Activated CD4-positive, alpha-beta memory T cell treated with anti-CD3 and anti-CD28 coated beads, Interleukin-2, amount 10 ng/mL, durations not matched to agents 7 days and 5 days (primary cell): ENCODE measurements around the gene ZNF827. TPM values are rescaled to one million over a fixed set of nuclear protein-coding genes. Genes with fewer than 3 reads are reported as not detected.

Experiments
- CTCF ChIA-PET: fragments of 350-600 bp; sonication (Branson Sonifier 250); formaldehyde crosslinking; loops from one replicate; lab custom pipeline; 2021; ENCODE audit warnings: antibody characterized with exemption, inconsistent platforms; lab: Charles Lee
- POLR2A ChIA-PET: fragments of 350-600 bp; sonication (Branson Sonifier 250); formaldehyde crosslinking; loops from one replicate; lab custom pipeline; 2021; ENCODE audit warnings: antibody characterized with exemption; lab: Charles Lee
- DNase-seq: peaks from one replicate; pipeline ENCODE4 v3.0.0-alpha.2; 2020
- H3K27ac Mint-ChIP-seq: one replicate; pipeline ENCODE4 v1.8.0; 2021; ENCODE audit warnings: mild to moderate bottlenecking, mixed read lengths
- H3K27me3 Mint-ChIP-seq: one replicate; pipeline ENCODE4 v1.8.0; 2021; ENCODE audit warnings: mixed read lengths
- H3K36me3 Mint-ChIP-seq: one replicate; pipeline ENCODE4 v1.8.0; 2021; ENCODE audit warnings: low read depth, mixed read lengths
- H3K4me1 Mint-ChIP-seq: one replicate; pipeline ENCODE4 v1.8.0; 2021; ENCODE audit warnings: mixed read lengths
- H3K4me3 Mint-ChIP-seq: one replicate; pipeline ENCODE4 v1.8.0; 2021; ENCODE audit warnings: mild to moderate bottlenecking, mixed read lengths
- H3K9me3 Mint-ChIP-seq: one replicate; pipeline ENCODE4 v1.8.0; 2021; ENCODE audit warnings: mixed read lengths
- total RNA-seq, 2 experiments: library from RNA; stranded (reverse); gene quantifications; one replicate each; pipeline ENCODE4 v1.2.3, GENCODE V29; 2021

Gene ZNF827
- total RNA-seq, 2 experiments from 2014 or later: 7.9 to 10.3 TPM

- no peaks in the 10 kb centered on the region for H3K27me3 Mint-ChIP-seq
- no peak overlapping the region for H3K27ac Mint-ChIP-seq
- ChIA-PET POLR2A (no interaction called here), CTCF (no interaction called here)
- peaks cover 5% of the 10 kb centered on the region for H3K4me1 Mint-ChIP-seq
- peaks cover 21% of the 10 kb centered on the region for H3K36me3 Mint-ChIP-seq
- peaks cover 15% of the 10 kb centered on the region for H3K9me3 Mint-ChIP-seq
- no peak for DNase-seq
- no peak overlapping the region for H3K4me3 Mint-ChIP-seq
Measured at GRCh38 chr4:145929415-145930178, 9.0 kb downstream of the ZNF827 start.

GRCh38 chr4:145928748-145929147 lies 9.9 kb downstream of the ZNF827 start:
- POLR2A ChIA-PET: no interaction called here
- CTCF ChIA-PET: interaction anchor here (1.4 kb wide), 1 partner anchor 11 kb away, joined by 4 read pairs; no protein-coding TSS in a partner anchor
- H3K27me3 Mint-ChIP-seq: no peaks in the 10 kb centered on the region
- H3K4me3 Mint-ChIP-seq: no peak overlapping the region
- H3K4me1 Mint-ChIP-seq: peaks cover 1% of the 10 kb centered on the region
- no peak for DNase-seq
- H3K36me3 Mint-ChIP-seq: peaks cover 21% of the 10 kb centered on the region
- H3K27ac Mint-ChIP-seq: no peak overlapping the region
- H3K9me3 Mint-ChIP-seq: peaks cover 15% of the 10 kb centered on the region

- Mint-ChIP-seq H3K36me3 (peaks cover 20% of the 10 kb centered on the region), H3K27ac (no peak overlapping the region), H3K27me3 (no peaks in the 10 kb centered on the region), H3K4me3 (no peak overlapping the region), H3K4me1 (no peaks in the 10 kb centered on the region), H3K9me3 (peaks cover 15% of the 10 kb centered on the region)
- CTCF ChIA-PET: interaction anchor here (1.4 kb wide), 1 partner anchor 12 kb away, joined by 4 read pairs; no protein-coding TSS in a partner anchor
- DNase-seq: no peak
- POLR2A ChIA-PET: no interaction called here
Measured at GRCh38 chr4:145927030-145927429, 11.6 kb downstream of the ZNF827 start.

GRCh38 chr4:145921231-145921630 lies 17.4 kb downstream of the ZNF827 start:
- Mint-ChIP-seq H3K4me3 (no peak overlapping the region), H3K4me1 (no peaks in the 10 kb centered on the region), H3K9me3 (peaks cover 12% of the 10 kb centered on the region), H3K36me3 (peaks cover 23% of the 10 kb centered on the region), H3K27ac (no peak overlapping the region), H3K27me3 (no peaks in the 10 kb centered on the region)
- ChIA-PET POLR2A (no interaction called here), CTCF (no interaction called here)
- no peak for DNase-seq

GRCh38 chr4:145920205-145920604 lies 18.4 kb downstream of the ZNF827 start:
- Mint-ChIP-seq H3K27me3 (no peaks in the 10 kb centered on the region), H3K4me3 (no peak overlapping the region), H3K27ac (no peak overlapping the region), H3K9me3 (peaks cover 6% of the 10 kb centered on the region), H3K36me3 (peaks cover 12% of the 10 kb centered on the region), H3K4me1 (no peaks in the 10 kb centered on the region)
- DNase-seq: no peak
- ChIA-PET CTCF (interaction anchor here (1.5 kb wide), 1 partner anchor 8 kb away, joined by 3 read pairs; no protein-coding TSS in a partner anchor), POLR2A (no interaction called here)

GRCh38 chr4:145912376-145912775 lies 26.2 kb downstream of the ZNF827 start:
- H3K4me1 Mint-ChIP-seq: no peaks in the 10 kb centered on the region
- CTCF ChIA-PET: interaction anchor here (1.0 kb wide), 1 partner anchor 8 kb away, joined by 3 read pairs; no protein-coding TSS in a partner anchor
- DNase-seq: no peak
- no peaks in the 10 kb centered on the region for H3K27me3 Mint-ChIP-seq
- H3K9me3 Mint-ChIP-seq: peaks cover 2% of the 10 kb centered on the region
- H3K4me3 Mint-ChIP-seq: no peak overlapping the region
- POLR2A ChIA-PET: no interaction called here
- no peaks in the 10 kb centered on the region for H3K36me3 Mint-ChIP-seq
- H3K27ac Mint-ChIP-seq: no peak overlapping the region

- ChIA-PET CTCF (no interaction called here), POLR2A (no interaction called here)
- Mint-ChIP-seq H3K9me3 (no peaks in the 10 kb centered on the region), H3K27ac (no peak overlapping the region), H3K36me3 (peaks cover under 1% of the 10 kb centered on the region), H3K4me1 (no peaks in the 10 kb centered on the region), H3K4me3 (no peak overlapping the region), H3K27me3 (no peaks in the 10 kb centered on the region)
- no peak for DNase-seq
Measured at GRCh38 chr4:145909773-145910172, 28.9 kb downstream of the ZNF827 start.

GRCh38 chr4:145909281-145909715 lies 29.3 kb downstream of the ZNF827 start:
- no peak for DNase-seq
- no peak overlapping the region for H3K4me3 Mint-ChIP-seq
- peaks cover 4% of the 10 kb centered on the region for H3K36me3 Mint-ChIP-seq
- H3K27me3 Mint-ChIP-seq: no peaks in the 10 kb centered on the region
- H3K9me3 Mint-ChIP-seq: no peaks in the 10 kb centered on the region
- ChIA-PET POLR2A (no interaction called here), CTCF (no interaction called here)
- no peak overlapping the region for H3K27ac Mint-ChIP-seq
- H3K4me1 Mint-ChIP-seq: no peaks in the 10 kb centered on the region

- H3K4me1 Mint-ChIP-seq: no peaks in the 10 kb centered on the region
- peaks cover 4% of the 10 kb centered on the region for H3K36me3 Mint-ChIP-seq
- no peaks in the 10 kb centered on the region for H3K27me3 Mint-ChIP-seq
- H3K9me3 Mint-ChIP-seq: no peaks in the 10 kb centered on the region
- no peak overlapping the region for H3K27ac Mint-ChIP-seq
- DNase-seq: no peak
- POLR2A ChIA-PET: no interaction called here
- H3K4me3 Mint-ChIP-seq: no peak overlapping the region
- CTCF ChIA-PET: no interaction called here
Measured at GRCh38 chr4:145907812-145908211, 30.8 kb downstream of the ZNF827 start.

- no peak overlapping the region for H3K27ac Mint-ChIP-seq
- POLR2A ChIA-PET: no interaction called here
- H3K9me3 Mint-ChIP-seq: no peaks in the 10 kb centered on the region
- CTCF ChIA-PET: interaction anchor here (0.9 kb wide), 1 partner anchor 31 kb away, joined by 3 read pairs; the partner anchor contains the start of gene ZNF827
- H3K27me3 Mint-ChIP-seq: no peaks in the 10 kb centered on the region
- no peak overlapping the region for H3K4me3 Mint-ChIP-seq
- no peaks in the 10 kb centered on the region for H3K4me1 Mint-ChIP-seq
- DNase-seq: no peak
- H3K36me3 Mint-ChIP-seq: peaks cover 4% of the 10 kb centered on the region
Measured at GRCh38 chr4:145907390-145907789, 31.2 kb downstream of the ZNF827 start.

GRCh38 chr4:145904413-145905177 lies 34.0 kb downstream of the ZNF827 start:
- H3K4me1 Mint-ChIP-seq: no peaks in the 10 kb centered on the region
- no peaks in the 10 kb centered on the region for H3K27me3 Mint-ChIP-seq
- POLR2A ChIA-PET: no interaction called here
- no peak overlapping the region for H3K4me3 Mint-ChIP-seq
- peaks cover 15% of the 10 kb centered on the region for H3K36me3 Mint-ChIP-seq
- no peaks in the 10 kb centered on the region for H3K9me3 Mint-ChIP-seq
- CTCF ChIA-PET: no interaction called here
- no peak overlapping the region for H3K27ac Mint-ChIP-seq
- DNase-seq: no peak

GRCh38 chr4:145902522-145902921 lies 36.1 kb downstream of the ZNF827 start:
- H3K27ac Mint-ChIP-seq: no peak overlapping the region
- no peaks in the 10 kb centered on the region for H3K4me1 Mint-ChIP-seq
- no peaks in the 10 kb centered on the region for H3K27me3 Mint-ChIP-seq
- H3K9me3 Mint-ChIP-seq: no peaks in the 10 kb centered on the region
- H3K4me3 Mint-ChIP-seq: no peak overlapping the region
- CTCF ChIA-PET: no interaction called here
- DNase-seq: no peak
- POLR2A ChIA-PET: no interaction called here
- H3K36me3 Mint-ChIP-seq: peaks cover 15% of the 10 kb centered on the region

GRCh38 chr4:145899886-145900460 lies 38.6 kb downstream of the ZNF827 start:
- POLR2A ChIA-PET: no interaction called here

More at GRCh38 chr4:145899886-145900460, 38.6 kb downstream of the ZNF827 start:
- H3K4me3 Mint-ChIP-seq: no peak overlapping the region
- no peak for DNase-seq
- H3K4me1 Mint-ChIP-seq: peaks cover 7% of the 10 kb centered on the region
- no peaks in the 10 kb centered on the region for H3K9me3 Mint-ChIP-seq
- H3K27me3 Mint-ChIP-seq: no peaks in the 10 kb centered on the region
- H3K27ac Mint-ChIP-seq: no peak overlapping the region
- H3K36me3 Mint-ChIP-seq: peaks cover 15% of the 10 kb centered on the region
- CTCF ChIA-PET: no interaction called here
